Brain microvascular endothelial cell (primary cell): ENCODE measurements around the gene CARMIL1.

Experiments used
- DNase-seq: peaks from one replicate; pipeline ENCODE4 v3.0.0-alpha.2; 2020
- H3K27ac ChIP-seq: fragments of 250-450 bp; sonication (Bioruptor Pico); 2 replicates; pipeline ENCODE4 v1.5.1; 2020; ENCODE audit warnings: mild to moderate bottlenecking, moderate library complexity
- H3K27me3 ChIP-seq: fragments of 250-450 bp; sonication (Bioruptor Pico); replicated peaks from 2 replicates; pipeline ENCODE4 v1.5.1; 2020; ENCODE audit warnings: mild to moderate bottlenecking
- H3K36me3 ChIP-seq: fragments of 250-450 bp; sonication (Bioruptor Pico); replicated peaks from 2 replicates; pipeline ENCODE4 v1.5.1; 2020; ENCODE audit warnings: mild to moderate bottlenecking
- H3K4me3 ChIP-seq: 2 replicates; pipeline ENCODE4 v1.5.1; 2011; ENCODE audit warnings: low read depth, mild to moderate bottlenecking, control low read depth, low read length, moderate library complexity
- in situ Hi-C: cut with HindIII; loops from 2 replicates; pipeline ENCODE4 v1.10.0; 2017; ENCODE audit warnings: low sequenced_read_pairs, low pct_ligation_motif_present
- TF ChIP-seq, protein P1 (sequence below): IDR thresholded peaks from 2 replicates; pipeline ENCODE4 v1.5.1; 2011; ENCODE audit warnings: low read depth, mild to moderate bottlenecking, moderate library complexity, low read length, control low read depth, inconsistent platforms; ENCODE audit errors: missing control alignments

Gene CARMIL1

DNA sequence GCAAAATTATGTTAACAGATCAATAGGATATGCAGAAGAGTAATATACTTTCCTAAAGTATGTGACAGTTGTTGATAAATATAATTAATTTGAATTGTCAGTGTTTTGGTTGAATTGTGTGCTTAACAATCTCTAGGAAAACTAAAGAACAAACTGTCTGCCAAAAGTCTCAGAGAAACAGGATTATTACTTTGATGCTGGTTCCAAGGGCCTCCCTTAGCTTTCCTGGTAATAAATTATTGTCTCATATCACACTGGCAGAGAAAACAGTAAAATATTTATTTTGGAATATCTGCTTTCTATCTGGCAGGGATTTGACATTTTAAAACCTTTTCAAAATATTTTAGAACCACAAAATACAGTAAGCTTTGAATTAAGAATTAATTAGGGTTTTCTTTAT lies 40.1 kb upstream of the CARMIL1 start:
- H3K27ac ChIP-seq: no peak overlapping the region
- no peaks in the 10 kb centered on the region for H3K36me3 ChIP-seq
- no peaks in the 10 kb centered on the region for H3K27me3 ChIP-seq
- DNase-seq: no peak
- TF ChIP-seq, protein P1, sequence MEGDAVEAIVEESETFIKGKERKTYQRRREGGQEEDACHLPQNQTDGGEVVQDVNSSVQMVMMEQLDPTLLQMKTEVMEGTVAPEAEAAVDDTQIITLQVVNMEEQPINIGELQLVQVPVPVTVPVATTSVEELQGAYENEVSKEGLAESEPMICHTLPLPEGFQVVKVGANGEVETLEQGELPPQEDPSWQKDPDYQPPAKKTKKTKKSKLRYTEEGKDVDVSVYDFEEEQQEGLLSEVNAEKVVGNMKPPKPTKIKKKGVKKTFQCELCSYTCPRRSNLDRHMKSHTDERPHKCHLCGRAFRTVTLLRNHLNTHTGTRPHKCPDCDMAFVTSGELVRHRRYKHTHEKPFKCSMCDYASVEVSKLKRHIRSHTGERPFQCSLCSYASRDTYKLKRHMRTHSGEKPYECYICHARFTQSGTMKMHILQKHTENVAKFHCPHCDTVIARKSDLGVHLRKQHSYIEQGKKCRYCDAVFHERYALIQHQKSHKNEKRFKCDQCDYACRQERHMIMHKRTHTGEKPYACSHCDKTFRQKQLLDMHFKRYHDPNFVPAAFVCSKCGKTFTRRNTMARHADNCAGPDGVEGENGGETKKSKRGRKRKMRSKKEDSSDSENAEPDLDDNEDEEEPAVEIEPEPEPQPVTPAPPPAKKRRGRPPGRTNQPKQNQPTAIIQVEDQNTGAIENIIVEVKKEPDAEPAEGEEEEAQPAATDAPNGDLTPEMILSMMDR: no peak
- no peak overlapping the region for H3K4me3 ChIP-seq
- in situ Hi-C loops: no loop called here

DNA sequence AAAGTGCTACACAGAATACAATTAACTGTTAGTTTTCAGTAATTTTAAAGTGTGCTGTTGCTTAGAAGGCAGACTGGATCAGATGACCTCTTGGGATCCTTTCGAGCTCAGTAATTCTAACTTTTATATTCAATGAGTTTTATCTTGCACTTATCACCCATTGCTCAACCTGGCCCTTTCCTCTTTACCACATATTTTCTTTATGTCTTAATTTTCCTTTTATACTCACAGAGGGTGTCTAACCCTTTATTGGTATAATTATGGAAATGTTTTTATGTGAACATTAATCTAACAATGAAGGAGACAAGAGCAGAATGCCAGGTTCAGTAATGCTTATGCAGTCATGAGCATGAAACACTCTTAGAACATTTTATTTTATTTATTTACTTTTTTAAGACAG lies 39.7 kb upstream of the CARMIL1 start:
- Histone ChIP-seq H3K36me3 (no peaks in the 10 kb centered on the region), H3K27ac (no peak overlapping the region), H3K27me3 (no peaks in the 10 kb centered on the region), H3K4me3 (no peak overlapping the region)
- TF ChIP-seq, protein P1: no peak
- in situ Hi-C loops: no loop called here
- DNase-seq: no peak

DNA sequence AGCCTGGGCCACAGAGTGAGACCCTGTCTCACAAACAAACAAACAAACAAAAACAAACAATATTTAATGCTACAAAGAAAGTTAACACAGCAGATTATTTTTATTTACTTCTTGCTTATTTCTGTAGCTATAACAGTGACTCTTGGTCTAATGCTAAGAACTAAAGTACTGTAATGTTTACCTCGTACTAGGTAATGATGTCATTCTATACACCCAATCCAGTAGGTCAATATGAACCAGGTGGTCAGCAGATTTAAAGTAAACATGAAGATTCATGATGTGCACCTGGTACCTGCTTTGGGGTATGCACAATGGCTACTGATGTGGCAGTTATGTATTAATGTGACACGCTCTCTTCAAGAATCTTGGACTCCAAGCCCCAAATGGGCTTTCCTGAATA lies 36.6 kb upstream of the CARMIL1 start:
- no peaks in the 10 kb centered on the region for H3K36me3 ChIP-seq
- in situ Hi-C loops: no loop called here
- TF ChIP-seq, protein P1: no peak
- H3K4me3 ChIP-seq: no peak overlapping the region
- H3K27me3 ChIP-seq: no peaks in the 10 kb centered on the region
- no peak overlapping the region for H3K27ac ChIP-seq
- no peak for DNase-seq

DNA sequence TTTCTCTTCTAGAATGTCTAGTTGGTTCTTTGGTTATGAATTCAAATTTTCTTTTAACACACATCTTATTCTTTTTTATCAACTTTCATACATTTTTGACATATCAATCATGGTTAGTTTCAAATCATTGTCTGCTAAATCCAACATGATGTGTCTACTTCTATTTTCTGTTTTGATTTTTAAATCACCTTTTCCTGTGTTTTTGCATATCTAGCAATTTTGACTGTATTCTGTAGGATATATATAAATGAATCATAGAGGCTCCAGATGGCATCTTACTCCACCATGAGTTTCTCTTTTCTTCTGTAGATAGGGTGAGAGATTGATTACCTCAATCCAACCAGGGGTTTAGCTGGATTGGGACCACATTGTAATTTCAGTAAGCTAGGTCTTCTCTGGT lies 34.3 kb upstream of the CARMIL1 start:
- DNase-seq: no peak
- Histone ChIP-seq H3K27ac (no peak overlapping the region), H3K27me3 (no peaks in the 10 kb centered on the region), H3K36me3 (no peaks in the 10 kb centered on the region), H3K4me3 (no peak overlapping the region)
- TF ChIP-seq, protein P1: no peak
- in situ Hi-C loops: no loop called here

DNA sequence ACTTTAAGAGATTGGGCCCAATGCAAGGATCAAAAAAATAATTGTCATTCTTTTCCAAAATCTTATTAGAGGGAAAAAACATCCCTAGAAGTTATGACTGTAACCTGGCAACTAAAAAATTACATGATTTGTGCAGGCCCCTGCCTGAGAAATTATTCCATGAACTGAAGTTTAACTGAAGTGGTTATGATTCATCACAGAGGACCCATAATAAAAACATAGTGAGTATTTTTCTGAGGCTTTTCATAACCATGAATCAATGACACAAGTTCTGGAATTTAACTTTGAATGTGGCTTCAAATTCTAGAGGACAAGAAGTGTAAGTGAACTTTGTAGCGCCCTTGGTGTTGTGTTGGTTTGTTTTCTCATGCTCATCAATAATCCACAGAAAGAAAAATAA lies 31.1 kb upstream of the CARMIL1 start:
- DNase-seq: peak; percentile 87
- no peaks in the 10 kb centered on the region for H3K27me3 ChIP-seq
- H3K36me3 ChIP-seq: no peaks in the 10 kb centered on the region
- TF ChIP-seq, protein P1: no peak
- no peak overlapping the region for H3K4me3 ChIP-seq
- H3K27ac ChIP-seq: peak overlapping the region; percentile 87
- in situ Hi-C loops: no loop called here

DNA sequence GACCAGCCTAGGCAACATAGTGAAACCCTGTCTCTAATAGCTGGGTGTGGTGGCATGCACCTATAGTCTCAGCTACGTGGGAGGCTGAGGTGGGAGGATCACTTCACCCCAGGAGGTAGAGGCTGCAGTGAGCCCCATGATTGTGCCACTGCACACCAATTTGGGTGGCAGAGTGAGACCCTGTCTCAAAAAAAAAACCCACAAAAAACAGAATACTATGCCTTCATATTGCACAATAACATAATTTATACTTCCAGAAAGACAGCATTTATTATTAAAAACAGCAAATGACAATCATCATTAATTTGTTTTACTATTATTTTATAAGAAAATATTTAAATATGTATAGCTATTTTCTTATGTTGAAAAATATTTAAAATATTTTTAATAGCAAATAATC lies 30.0 kb upstream of the CARMIL1 start:
- H3K27ac ChIP-seq: peak overlapping the region; percentile 87
- H3K36me3 ChIP-seq: no peaks in the 10 kb centered on the region
- no peaks in the 10 kb centered on the region for H3K27me3 ChIP-seq
- no peak for DNase-seq
- in situ Hi-C loops: no loop called here
- no peak overlapping the region for H3K4me3 ChIP-seq
- TF ChIP-seq, protein P1: no peak
